PC-3 (cell line): ENCODE data around the gene ALCAM. TPM values are rescaled to one million over a fixed set of nuclear protein-coding genes. Genes with fewer than 3 reads are reported as not detected.

Source experiments
- ATAC-seq: fragments of 200-7000 bp; cut with Tn5 transposase; 2 replicates; pipeline ENCODE4 v1.9.1; 2020; ENCODE audit warnings: mild to moderate bottlenecking, moderate library complexity
- BruUV-seq: library from RNA; stranded (reverse); fragments of 400-500 nt; replicated peaks from 2 replicates; lab custom pipeline; 2021; lab: Mats Ljungman, UMichigan
- CTCF ChIA-PET: fragments of 300-600 bp; sonication (Branson Sonifier 250); formaldehyde crosslinking; loops from one replicate; lab custom pipeline; 2022; ENCODE audit warnings: antibody characterized with exemption; lab: Charles Lee
- POLR2A ChIA-PET: fragments of 300-600 bp; sonication (Branson Sonifier 250); formaldehyde crosslinking; loops from one replicate; lab custom pipeline; 2022; ENCODE audit warnings: antibody characterized with exemption; ENCODE audit not compliant: unreplicated experiment; lab: Charles Lee
- DNase-seq: peaks from one replicate; pipeline ENCODE4 v3.0.0-alpha.2; 2015
- H2AFZ ChIP-seq: fragments of 300-600 bp; sonication (generic); 2 replicates; pipeline ENCODE4 v1.6.0; 2016; ENCODE audit warnings: antibody characterized with exemption, low read length
- H3F3A ChIP-seq: fragments of 300-600 bp; sonication (generic); one replicate; pipeline ENCODE4 v1.6.0; 2017; ENCODE audit warnings: antibody characterized with exemption, low read length, control low read depth, mild to moderate bottlenecking; ENCODE audit not compliant: unreplicated experiment
- H3K27ac ChIP-seq: fragments of 300-600 bp; sonication (generic); 2 replicates; pipeline ENCODE4 v1.5.1; 2016; ENCODE audit warnings: mild to moderate bottlenecking, low read length
- H3K27me3 ChIP-seq: fragments of 300-600 bp; sonication (generic); 2 replicates; pipeline ENCODE4 v1.6.1; 2016; ENCODE audit warnings: low read length, mixed read lengths
- H3K36me3 ChIP-seq: fragments of 300-600 bp; sonication (generic); 2 replicates; pipeline ENCODE4 v1.6.1; 2016; ENCODE audit warnings: low read depth, mixed run types, low read length, mixed read lengths
- H3K4me1 ChIP-seq: fragments of 300-600 bp; sonication (generic); 2 replicates; pipeline ENCODE4 v1.5.1; 2016; ENCODE audit warnings: low read length; ENCODE audit not compliant: insufficient read depth
- H3K4me2 ChIP-seq: fragments of 300-600 bp; sonication (generic); 2 replicates; pipeline ENCODE4 v1.6.0; 2016; ENCODE audit warnings: low read length
- H3K4me3 ChIP-seq: fragments of 300-600 bp; sonication (generic); 2 replicates; pipeline ENCODE4 v1.5.1; 2016; ENCODE audit warnings: mild to moderate bottlenecking, low read length, mixed read lengths
- H3K79me2 ChIP-seq: fragments of 300-600 bp; sonication (generic); 2 replicates; pipeline ENCODE4 v1.6.1; 2017; ENCODE audit warnings: low read length, mixed read lengths
- H3K9ac ChIP-seq: fragments of 300-600 bp; sonication (generic); 2 replicates; pipeline ENCODE4 v1.6.0; 2016; ENCODE audit warnings: mild to moderate bottlenecking, low read length
- H3K9me2 ChIP-seq: fragments of 300-600 bp; sonication (generic); replicated peaks from 2 replicates; pipeline ENCODE4 v1.6.1; 2016; ENCODE audit warnings: mixed run types, low read length, mixed read lengths
- H3K9me3 ChIP-seq: fragments of 300-600 bp; sonication (generic); 2 replicates; pipeline ENCODE4 v1.6.1; 2016; ENCODE audit warnings: low read length, mixed read lengths
- H4K20me1 ChIP-seq: fragments of 300-600 bp; sonication (generic); 2 replicates; pipeline ENCODE4 v1.6.1; 2016; ENCODE audit warnings: low read length, mixed read lengths
- CTCF ChIP-seq: fragments of 300-600 bp; sonication (generic); conservative IDR thresholded peaks from 2 replicates; pipeline ENCODE4 v1.5.1; 2017; ENCODE audit warnings: antibody characterized with exemption, low read depth, mild to moderate bottlenecking, low read length
- EZH2 ChIP-seq: fragments of 300-600 bp; sonication (generic); IDR thresholded peaks from one replicate; pipeline ENCODE4 v1.6.1; 2017; ENCODE audit warnings: antibody characterized with exemption, mild to moderate bottlenecking, low read length; ENCODE audit not compliant: unreplicated experiment
- EZH2phosphoT487 ChIP-seq: fragments of 300-600 bp; sonication (generic); IDR thresholded peaks from 2 replicates; pipeline ENCODE4 v1.6.1; 2018; ENCODE audit warnings: mild to moderate bottlenecking, antibody characterized with exemption, low read length, borderline replicate concordance
- intact Hi-C: fragments of 100-400 bp; cut with micrococcal nuclease; formaldehyde crosslinking; loops from 2 replicates; pipeline ENCODE4 v1.9.0; 2023
- total RNA-seq: library from RNA; depleted of rRNA; stranded (reverse); fragments of >200 nt; gene quantifications from 2 replicates; pipeline ENCODE4 v1.2.3, GENCODE V29; 2014

ALCAM gene
- total RNA-seq, 1 experiment from 2014 or later, result 169 TPM

- DNase-seq (no peak), ATAC-seq (no peak)
- intact Hi-C loops, result no loop called here
- no peaks in the 10 kb centered on the region for H3F3A ChIP-seq
- no peak overlapping the region for H2AFZ ChIP-seq
- H3K9ac ChIP-seq, result no peak overlapping the region
- no peaks in the 10 kb centered on the region for H3K79me2 ChIP-seq
- no peaks in the 10 kb centered on the region for H4K20me1 ChIP-seq
- no peaks in the 10 kb centered on the region for H3K27me3 ChIP-seq
- ChIA-PET POLR2A (no interaction called here), CTCF (no interaction called here)
- H3K9me3 ChIP-seq, result no peaks in the 10 kb centered on the region
- TF ChIP-seq EZH2 (no peak), CTCF (no peak), EZH2phosphoT487 (no peak)
- H3K9me2 ChIP-seq, result no peaks in the 10 kb centered on the region
- H3K4me3 ChIP-seq, result no peak overlapping the region
- no peaks in the 10 kb centered on the region for H3K36me3 ChIP-seq
- no peaks in the 10 kb centered on the region for H3K4me1 ChIP-seq
- H3K4me2 ChIP-seq, result no peak overlapping the region
- BruUV-seq, result no TSS peak
- H3K27ac ChIP-seq, result no peak overlapping the region
Observed at GRCh38 chr3:105622169-105622568, 255.5 kb downstream of the ALCAM start.
